DND-41 (cell line): Measurements from ENCODE around the gene PCMTD2.

Experiments used
- ATAC-seq: fragments of 200-7000 bp; cut with Tn5 transposase; 3 replicates; pipeline ENCODE4 v1.9.1; 2021; ENCODE audit warnings: low read depth; ENCODE audit not compliant: insufficient read depth
- DNase-seq: peaks from one replicate; pipeline ENCODE4 v3.0.0-alpha.2; 2020
- H2AFZ ChIP-seq: 2 replicates; pipeline ENCODE4 v1.6.0; 2012; ENCODE audit warnings: low read depth, low read length
- H3K27ac ChIP-seq: 2 replicates; pipeline ENCODE4 v1.5.1; 2012; ENCODE audit warnings: low read length, inconsistent platforms
- H3K27me3 ChIP-seq: fragments of 200-600 bp; sonication (generic); 2 replicates; pipeline ENCODE4 v1.6.0; 2012; ENCODE audit warnings: low read length, mild to moderate bottlenecking, inconsistent platforms; ENCODE audit not compliant: insufficient read depth, poor library complexity
- H3K36me3 ChIP-seq: 2 replicates; pipeline ENCODE4 v1.5.1; 2012; ENCODE audit warnings: low read length, inconsistent platforms; ENCODE audit not compliant: insufficient read depth
- H3K4me1 ChIP-seq: 2 replicates; pipeline ENCODE4 v1.5.1; 2012; ENCODE audit warnings: mild to moderate bottlenecking, low read length; ENCODE audit not compliant: insufficient read depth
- H3K4me2 ChIP-seq: 2 replicates; pipeline ENCODE4 v1.6.0; 2012; ENCODE audit warnings: mild to moderate bottlenecking, moderate library complexity, low read length, inconsistent platforms; ENCODE audit not compliant: insufficient read depth
- H3K4me3 ChIP-seq, 2 experiments: fragments of 200-600 bp in 1 of 2; shearing (Covaris generic) in 1 of 2; 2 replicates each; pipeline ENCODE4 v1.5.1; 2012 to 2016; ENCODE audit warnings: inconsistent platforms in 2 of 2, low read length in 2 of 2, mild to moderate bottlenecking in 2 of 2, low read depth in 1 of 2, moderate library complexity in 1 of 2
- H3K79me2 ChIP-seq: 2 replicates; pipeline ENCODE4 v1.6.0; 2012; ENCODE audit warnings: low read length, inconsistent platforms; ENCODE audit not compliant: insufficient read depth
- H3K9ac ChIP-seq: 2 replicates; pipeline ENCODE4 v1.6.0; 2012; ENCODE audit warnings: low read depth, mild to moderate bottlenecking, inconsistent platforms, low read length, moderate library complexity
- H3K9me3 ChIP-seq: 2 replicates; pipeline ENCODE4 v1.5.1; 2012; ENCODE audit warnings: low read length, moderate library complexity, mild to moderate bottlenecking, inconsistent platforms; ENCODE audit not compliant: insufficient read depth, severe bottlenecking
- H4K20me1 ChIP-seq: 2 replicates; pipeline ENCODE4 v1.6.0; 2012; ENCODE audit warnings: low read length; ENCODE audit not compliant: insufficient read depth
- EZH2 ChIP-seq: IDR thresholded peaks from 3 replicates; pipeline ENCODE4 v1.6.1; 2012; ENCODE audit warnings: borderline replicate concordance, low read depth, mild to moderate bottlenecking, moderate library complexity, low read length, inconsistent platforms; ENCODE audit not compliant: severe bottlenecking
- TF ChIP-seq, protein P1 (sequence below): IDR thresholded peaks from 2 replicates; pipeline ENCODE4 v1.5.1; 2012; ENCODE audit warnings: borderline replicate concordance, low read length, moderate library complexity, mild to moderate bottlenecking; ENCODE audit not compliant: poor library complexity, severe bottlenecking; ENCODE audit errors: extremely low read depth

Gene PCMTD2

DNA sequence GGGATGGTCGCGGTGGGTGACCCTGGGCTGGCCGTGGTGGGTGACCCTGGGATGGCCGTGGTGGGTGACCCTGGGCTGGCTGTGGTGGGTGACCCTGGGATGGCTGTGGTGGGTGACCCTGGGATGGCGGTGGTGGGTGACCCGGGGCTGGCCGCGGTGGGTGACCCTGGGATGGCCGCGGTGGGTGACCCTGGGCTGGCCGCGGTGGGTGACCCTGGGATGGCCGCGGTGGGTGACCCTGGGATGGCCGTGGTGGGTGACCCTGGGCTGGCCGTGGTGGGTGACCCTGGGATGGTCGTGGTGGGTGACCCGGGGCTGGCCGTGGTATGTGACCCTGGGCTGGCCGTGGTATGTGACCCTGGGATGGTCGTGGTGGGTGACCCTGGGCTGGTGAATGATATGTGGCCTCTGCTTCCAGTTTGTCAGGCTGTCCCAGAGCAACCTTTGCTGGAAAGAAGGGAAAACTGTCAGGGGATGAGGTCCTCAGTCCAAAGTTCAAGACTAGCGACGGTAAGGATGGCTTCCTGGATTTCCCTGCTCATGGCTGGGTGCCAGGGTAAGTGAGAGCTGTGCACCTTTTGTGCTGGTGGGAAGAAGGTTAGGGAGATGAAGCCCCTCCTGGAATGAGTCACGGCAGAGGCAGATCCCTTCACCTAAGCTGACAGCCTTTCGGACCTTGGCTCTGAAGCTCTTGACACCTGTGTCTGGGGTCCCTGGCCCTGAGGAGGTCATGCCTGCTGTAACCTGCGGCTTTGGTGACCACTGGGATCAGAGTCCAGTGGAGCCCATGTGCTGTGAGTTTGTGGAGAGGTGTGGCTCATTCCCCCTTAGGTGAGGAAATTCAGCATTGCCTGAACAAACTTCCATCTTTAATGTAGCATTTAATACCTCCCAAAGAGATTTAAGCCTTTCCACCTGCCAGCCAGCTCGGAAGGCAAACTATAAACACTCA is 19.1 kb upstream of the PCMTD2 start:
- no peak overlapping the region for H2AFZ ChIP-seq
- no peak overlapping the region for H3K27ac ChIP-seq
- H3K4me2 ChIP-seq: no peak overlapping the region
- H4K20me1 ChIP-seq: no peaks in the 10 kb centered on the region; the same call in 1 of the 2 replicates
- no peak overlapping the region for H3K9ac ChIP-seq
- H3K4me3 ChIP-seq: no peak overlapping the region
- TF ChIP-seq, protein P1, sequence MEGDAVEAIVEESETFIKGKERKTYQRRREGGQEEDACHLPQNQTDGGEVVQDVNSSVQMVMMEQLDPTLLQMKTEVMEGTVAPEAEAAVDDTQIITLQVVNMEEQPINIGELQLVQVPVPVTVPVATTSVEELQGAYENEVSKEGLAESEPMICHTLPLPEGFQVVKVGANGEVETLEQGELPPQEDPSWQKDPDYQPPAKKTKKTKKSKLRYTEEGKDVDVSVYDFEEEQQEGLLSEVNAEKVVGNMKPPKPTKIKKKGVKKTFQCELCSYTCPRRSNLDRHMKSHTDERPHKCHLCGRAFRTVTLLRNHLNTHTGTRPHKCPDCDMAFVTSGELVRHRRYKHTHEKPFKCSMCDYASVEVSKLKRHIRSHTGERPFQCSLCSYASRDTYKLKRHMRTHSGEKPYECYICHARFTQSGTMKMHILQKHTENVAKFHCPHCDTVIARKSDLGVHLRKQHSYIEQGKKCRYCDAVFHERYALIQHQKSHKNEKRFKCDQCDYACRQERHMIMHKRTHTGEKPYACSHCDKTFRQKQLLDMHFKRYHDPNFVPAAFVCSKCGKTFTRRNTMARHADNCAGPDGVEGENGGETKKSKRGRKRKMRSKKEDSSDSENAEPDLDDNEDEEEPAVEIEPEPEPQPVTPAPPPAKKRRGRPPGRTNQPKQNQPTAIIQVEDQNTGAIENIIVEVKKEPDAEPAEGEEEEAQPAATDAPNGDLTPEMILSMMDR: no peak
- TF ChIP-seq EZH2: no peak
- ATAC-seq: no peak
- no peaks in the 10 kb centered on the region for H3K36me3 ChIP-seq
- H3K9me3 ChIP-seq: no peaks in the 10 kb centered on the region
- no peak for DNase-seq
- H3K27me3 ChIP-seq: no peaks in the 10 kb centered on the region
- no peaks in the 10 kb centered on the region for H3K79me2 ChIP-seq
- no peaks in the 10 kb centered on the region for H3K4me1 ChIP-seq

DNA sequence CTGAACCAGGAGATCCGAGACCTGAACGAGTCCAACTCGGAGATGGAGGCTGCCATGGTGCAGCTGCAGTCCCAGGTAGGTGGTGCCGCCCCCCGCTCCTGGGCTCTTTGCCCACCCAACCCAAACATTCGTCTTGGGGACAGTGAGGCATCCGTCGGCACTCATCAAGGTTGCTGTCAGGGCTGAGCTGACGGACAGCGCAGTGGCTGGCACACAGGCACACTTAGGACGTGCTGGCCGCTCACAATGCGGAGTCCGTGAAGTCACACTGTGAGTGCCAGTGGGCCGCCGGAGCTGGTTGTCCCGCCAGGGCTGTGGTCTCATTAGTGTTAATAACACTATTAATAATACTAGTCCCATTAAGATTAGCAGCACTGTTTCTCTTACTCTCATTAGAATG is 18.2 kb upstream of the PCMTD2 start:
- no peaks in the 10 kb centered on the region for H3K4me1 ChIP-seq
- H3K9ac ChIP-seq: no peak overlapping the region
- H3K79me2 ChIP-seq: no peaks in the 10 kb centered on the region
- no peak overlapping the region for H3K27ac ChIP-seq
- ATAC-seq (no peak), DNase-seq (no peak)
- no peak overlapping the region for H2AFZ ChIP-seq
- H3K4me2 ChIP-seq: no peak overlapping the region
- H4K20me1 ChIP-seq: no peaks in the 10 kb centered on the region; the same call in 1 of the 2 replicates
- H3K9me3 ChIP-seq: no peaks in the 10 kb centered on the region
- TF ChIP-seq, protein P1: no peak
- TF ChIP-seq EZH2: no peak
- no peak overlapping the region for H3K4me3 ChIP-seq
- H3K36me3 ChIP-seq: no peaks in the 10 kb centered on the region
- no peaks in the 10 kb centered on the region for H3K27me3 ChIP-seq

DNA sequence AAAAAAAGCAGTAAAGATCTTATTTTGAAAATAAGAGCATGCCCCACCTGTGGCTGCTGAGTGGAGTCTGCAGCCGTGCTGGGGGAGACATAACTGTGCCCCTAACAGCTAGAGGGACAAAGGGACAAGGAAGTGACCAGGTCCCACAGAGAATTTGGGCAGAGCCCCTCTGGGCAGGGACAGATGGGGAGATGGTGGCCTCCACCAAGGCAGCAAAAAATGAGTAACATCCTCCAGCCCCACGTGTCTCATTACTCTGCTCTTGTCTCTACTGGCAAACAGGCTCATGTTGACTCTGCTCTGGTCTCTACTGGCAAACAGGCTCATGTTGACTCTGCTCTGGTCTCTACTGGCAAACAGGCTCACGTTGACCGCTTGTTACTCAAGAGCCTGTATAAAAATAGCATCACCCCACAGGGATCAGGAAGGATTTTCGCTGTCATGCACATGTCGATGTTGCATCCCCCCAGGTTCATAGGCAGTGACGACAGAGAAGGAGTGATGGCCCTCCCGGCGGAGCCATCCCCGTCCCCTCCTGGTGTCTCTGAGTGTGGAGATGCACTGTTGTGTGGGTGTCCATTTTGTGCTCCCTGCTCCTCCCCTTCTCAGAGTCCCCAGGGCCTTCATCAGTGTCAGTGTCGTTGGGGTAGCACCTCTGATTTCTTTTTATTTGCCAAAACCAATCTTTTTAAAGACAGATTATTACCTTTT is 17.3 kb upstream of the PCMTD2 start:
- H3K4me2 ChIP-seq: no peak overlapping the region
- ATAC-seq (no peak), DNase-seq (no peak)
- H3K4me1 ChIP-seq: no peaks in the 10 kb centered on the region
- no peaks in the 10 kb centered on the region for H3K36me3 ChIP-seq
- no peak overlapping the region for H3K27ac ChIP-seq
- TF ChIP-seq, protein P1: no peak
- no peak for TF ChIP-seq EZH2
- no peaks in the 10 kb centered on the region for H3K27me3 ChIP-seq
- no peak overlapping the region for H3K4me3 ChIP-seq
- H4K20me1 ChIP-seq: no peaks in the 10 kb centered on the region; the same call in 1 of the 2 replicates
- H3K9me3 ChIP-seq: no peaks in the 10 kb centered on the region
- no peaks in the 10 kb centered on the region for H3K79me2 ChIP-seq
- H2AFZ ChIP-seq: no peak overlapping the region
- H3K9ac ChIP-seq: no peak overlapping the region
